HepG2 (cell line): Measurements from ENCODE around the gene NUP62. TPM values are rescaled to one million over a fixed set of nuclear protein-coding genes. Genes with fewer than 3 reads are reported as not detected.

Experiments
- ATAC-seq: fragments of 200-7000 bp; cut with Tn5 transposase; 3 replicates; pipeline ENCODE4 v1.9.1; 2020; ENCODE audit warnings: mild to moderate bottlenecking, moderate library complexity
- BruUV-seq: library from RNA; stranded (reverse); fragments of 400-500 nt; replicated peaks from 2 replicates; lab custom pipeline; 2021; lab: Mats Ljungman, UMichigan
- CTCF ChIA-PET: fragments of 300-600 bp; formaldehyde crosslinking; extraction: SDS; loops from one replicate; lab custom pipeline; 2021; ENCODE audit warnings: low total read pairs, inconsistent platforms, low intra/inter-chr PET ratio; lab: Yijun Ruan, JAX
- POLR2A ChIA-PET: fragments of 350-600 bp; sonication (Branson Sonifier 250); formaldehyde crosslinking; loops from one replicate; lab custom pipeline; 2020; ENCODE audit warnings: antibody characterized with exemption, inconsistent platforms; lab: Yijun Ruan, JAX
- DNase-seq: peaks from one replicate; pipeline ENCODE4 v3.0.0-alpha.2; 2015; ENCODE audit warnings: low spot score
- FAIRE-seq: peaks from 3 replicates; lab custom pipeline; 2011; peaks lifted over from hg19 to GRCh38; lab: Jason Lieb, UNC
- H2AFZ ChIP-seq: one replicate; pipeline ENCODE4 v1.6.1; 2011; ENCODE audit warnings: low read length, inconsistent platforms
- H3K27ac ChIP-seq: fragments of 300-600 bp; 3 replicates; pipeline ENCODE4 v1.8.0; 2011; ENCODE audit warnings: mixed run types, mild to moderate bottlenecking, mixed read lengths, low read length, inconsistent platforms; ENCODE audit not compliant: insufficient read depth; ENCODE audit errors: extremely low read length
- H3K27me3 ChIP-seq, 2 experiments: fragments of 200-600 bp in 1 of 2; 2 replicates in 1 of 2; 3 replicates in 1 of 2; pipeline versions ENCODE4 v1.6.0 to v1.8.0; 2011; ENCODE audit warnings: low read length in 2 of 2, mild to moderate bottlenecking in 2 of 2, moderate library complexity in 2 of 2, inconsistent platforms in 1 of 2; ENCODE audit not compliant: insufficient read depth in 2 of 2, control insufficient read depth in 1 of 2
- H3K36me3 ChIP-seq, 2 experiments: fragments of 200-600 bp in 1 of 2; replicated peaks in 1 of 2; 2 replicates in 1 of 2; 3 replicates in 1 of 2; pipeline versions ENCODE4 v1.5.1 to v1.8.0; 2011; ENCODE audit warnings: low read length in 2 of 2, inconsistent platforms in 1 of 2; ENCODE audit not compliant: insufficient read depth in 2 of 2, control insufficient read depth in 1 of 2
- H3K4me1 ChIP-seq: 2 replicates; pipeline ENCODE4 v1.5.1; 2012; ENCODE audit warnings: low read length, inconsistent platforms; ENCODE audit not compliant: insufficient read depth
- H3K4me2 ChIP-seq: 2 replicates; pipeline ENCODE4 v1.6.0; 2011; ENCODE audit warnings: low read depth, low read length, inconsistent platforms
- H3K4me3 ChIP-seq, 3 experiments: fragments of 200-600 bp in 1 of 3; sonication (generic), shearing (Covaris generic) in 1 of 3; replicated peaks in 1 of 3; 2 replicates each; pipeline ENCODE4 v1.5.1; 2011 to 2016; ENCODE audit warnings: low read length in 3 of 3, inconsistent platforms in 2 of 3, low read depth in 2 of 3, mild to moderate bottlenecking in 2 of 3, control low read depth in 1 of 3, mixed read lengths in 1 of 3; ENCODE audit not compliant: insufficient read depth in 1 of 3
- H3K79me2 ChIP-seq: one replicate; pipeline ENCODE4 v1.6.1; 2011; ENCODE audit warnings: low read length, inconsistent platforms; ENCODE audit not compliant: insufficient read depth
- H3K9ac ChIP-seq: 2 replicates; pipeline ENCODE4 v1.6.0; 2011; ENCODE audit warnings: mild to moderate bottlenecking, low read depth, low read length, inconsistent platforms; ENCODE audit not compliant: insufficient read depth
- H3K9me3 ChIP-seq: 2 replicates; pipeline ENCODE4 v1.5.1; 2012; ENCODE audit warnings: mild to moderate bottlenecking, low read length
- H4K20me1 ChIP-seq: 2 replicates; pipeline ENCODE4 v1.6.0; 2011; ENCODE audit warnings: inconsistent platforms, mild to moderate bottlenecking, low read length, moderate library complexity; ENCODE audit not compliant: insufficient read depth
- IKZF4 ChIP-seq: sonication (generic); formaldehyde crosslinking; IDR thresholded peaks from 2 replicates; pipeline ENCODE4 v1.5.1; 2020; ENCODE audit warnings: borderline replicate concordance, mild to moderate bottlenecking, low read depth, missing genetic modification reagents; ENCODE audit errors: not compliant biosample characterization
- PHF20 ChIP-seq: sonication (generic); formaldehyde crosslinking; IDR thresholded peaks from 2 replicates; pipeline ENCODE4 v1.5.0; 2020; ENCODE audit warnings: mild to moderate bottlenecking, missing genetic modification reagents
- SOX5 ChIP-seq: IDR thresholded peaks from 2 replicates; pipeline ENCODE4 v1.6.1; 2016; ENCODE audit warnings: borderline replicate concordance
- SP140L ChIP-seq: sonication (generic); formaldehyde crosslinking; IDR thresholded peaks from 2 replicates; pipeline ENCODE4 v1.4.0; 2020; ENCODE audit warnings: missing genetic modification reagents, borderline replicate concordance
- TBX2 ChIP-seq: sonication (generic); formaldehyde crosslinking; IDR thresholded peaks from 2 replicates; pipeline ENCODE4 v1.5.0; 2020; ENCODE audit warnings: missing genetic modification reagents, mild to moderate bottlenecking, borderline replicate concordance
- ZNF10 ChIP-seq: sonication (generic); formaldehyde crosslinking; IDR thresholded peaks from 2 replicates; pipeline ENCODE4 v1.4.0; 2020; ENCODE audit warnings: mild to moderate bottlenecking, low read depth, missing genetic modification reagents, borderline replicate concordance
- ZNF121 ChIP-seq: sonication (generic); formaldehyde crosslinking; IDR thresholded peaks from 2 replicates; pipeline ENCODE4 v1.5.0; 2020; ENCODE audit warnings: mild to moderate bottlenecking, missing genetic modification reagents
- ZNF143 ChIP-seq: sonication (generic); formaldehyde crosslinking; IDR thresholded peaks from 2 replicates; pipeline ENCODE4 v1.4.0; 2020; ENCODE audit warnings: missing genetic modification reagents
- ZNF577 ChIP-seq: sonication (generic); formaldehyde crosslinking; IDR thresholded peaks from 2 replicates; pipeline ENCODE4 v1.4.0; 2020; ENCODE audit warnings: mild to moderate bottlenecking, low read depth, missing genetic modification reagents, borderline replicate concordance
- WGBS: methylation state at CpG from one replicate; pipeline ENCODE4 v1.1.6; 2017; ENCODE audit warnings: low lambda C conversion rate; 5-methylcytosine and 5-hydroxymethylcytosine counted together
- in situ Hi-C: cut with HindIII; loops from 2 replicates; pipeline ENCODE4 v1.10.0; 2017; ENCODE audit warnings: low pct_unique_long_range_greater_than_20kb; ENCODE audit not compliant: extremely low pct_ligation_motif_present
- intact Hi-C: fragments of 100-400 bp; cut with micrococcal nuclease; formaldehyde crosslinking; loops from one replicate; pipeline ENCODE4 v1.10.0; 2022; ENCODE audit not compliant: unreplicated experiment
- polyA plus RNA-seq, 8 experiments: library from polyadenylated mRNA; depleted of rRNA in 3 of 8; stranded (reverse) in 7 of 8; unstranded in 1 of 8; fragments of >200 nt; fragmentation: Illumina TruSeq in 4 of 8; extraction: Trizol in 4 of 8; gene quantifications; 2 replicates each; pipeline versions ENCODE4 v1.2.1 to v1.2.3, GENCODE V29; 2011 to 2016; ENCODE audit warnings: low read depth in 4 of 8, missing spikeins in 1 of 8, mixed read lengths in 1 of 8; ENCODE audit not compliant: insufficient read depth in 1 of 8
- total RNA-seq, 5 experiments: library from RNA; depleted of rRNA; stranded (reverse); fragments of >200 nt; fragmentation: Illumina TruSeq; extraction: Trizol; gene quantifications; 2 replicates each; pipeline ENCODE4 v1.2.3, GENCODE V29; 2016; ENCODE audit warnings: low read depth in 1 of 5

The NUP62 gene
- total and polyA plus RNA-seq, 2 of the 13 experiments (the other 11 are each of a cell fraction or from before 2014, with no cell fraction given) = 16.5 to 41.5 TPM

- TF ChIP-seq PHF20 = no peak
- TF ChIP-seq, all 625 proteins: peak for 2
These were observed 8.5 kb downstream of the NUP62 start (continued) for GRCh38 chr19:49920624-49921363.

GRCh38 chr19:49918089-49918488, 11.2 kb downstream of the NUP62 start:
- peaks cover 56% of the 10 kb centered on the region for H3K79me2 ChIP-seq
- in situ Hi-C loops (no loop called here), intact Hi-C loops (no loop called here)
- H2AFZ ChIP-seq = no peak overlapping the region
- H3K27ac ChIP-seq = no peak overlapping the region
- H3K4me3 ChIP-seq = no peak overlapping the region
- peaks cover 2% of the 10 kb centered on the region; the same call in 1 of the 2 replicates for H4K20me1 ChIP-seq
- DNase-seq = no peak
- peaks cover 16 to 41% of the 10 kb centered on the region in 2 experiments for H3K36me3 ChIP-seq
- no peaks in the 10 kb centered on the region for H3K9me3 ChIP-seq
- FAIRE-seq = no peak
- no peak overlapping the region for H3K9ac ChIP-seq
- BruUV-seq = no TSS peak
- H3K27me3 ChIP-seq = no peaks in the 10 kb centered on the region
- TF ChIP-seq IKZF4 (CRISPR knock-in tag) (no peak), TBX2 (no peak), SOX5 (CRISPR knock-in tag) (no peak), SP140L (CRISPR knock-in tag) (no peak), ZNF577 (no peak), ZNF10 (CRISPR knock-in tag) (no peak), ZNF143 (CRISPR knock-in tag) (no peak), ZNF121 (CRISPR knock-in tag) (0 out of 2 replicates have a peak, but pooled peaks have one; percentile 40)
- TF ChIP-seq, all 625 proteins: peak for 1
- Histone ChIP-seq H3K4me1 (peaks cover 13% of the 10 kb centered on the region), H3K4me2 (no peak overlapping the region)
- 98% methylated on average over 8 of the region's 8 CpGs for WGBS
- POLR2A ChIA-PET = interaction anchor here (0.7 kb wide), 1 partner anchor 11 kb away, joined by 3 read pairs; the partner anchor contains the start of gene ATF5
- ATAC-seq = no peak
- CTCF ChIA-PET = no interaction called here
